Rectal smooth muscle tissue (tissue), 1 donor: Measurements from ENCODE around the gene ACOT4.
"Not testable (repeated sequence)": the region's sequence is repeated elsewhere in the genome, so short reads cannot be mapped to it uniquely, and the experiment has no call there.

Source experiments
- H3K27ac ChIP-seq: one replicate; pipeline ENCODE4 v1.7.0; 2013; ENCODE audit warnings: low read depth, low read length, inconsistent platforms
- H3K27me3 ChIP-seq: one replicate; pipeline ENCODE4 v1.7.0; 2013; ENCODE audit warnings: low read length; ENCODE audit not compliant: control insufficient read depth, insufficient read depth
- H3K36me3 ChIP-seq: one replicate; pipeline ENCODE4 v1.7.0; 2013; ENCODE audit warnings: low read length; ENCODE audit not compliant: control insufficient read depth, insufficient read depth
- H3K4me1 ChIP-seq: one replicate; pipeline ENCODE4 v1.7.0; 2013; ENCODE audit warnings: low read length; ENCODE audit not compliant: control insufficient read depth, insufficient read depth
- H3K4me3 ChIP-seq: one replicate; pipeline ENCODE4 v1.7.0; 2013; ENCODE audit warnings: low read length
- H3K9ac ChIP-seq: one replicate; pipeline ENCODE4 v1.7.0; 2013; ENCODE audit warnings: low read length

The ACOT4 gene

GRCh38 chr14:73623504-73624054 is 31.9 kb downstream of the ACOT4 start:
- H3K27me3 ChIP-seq = no peaks in the 10 kb centered on the region
- H3K27ac ChIP-seq = no peak overlapping the region
- H3K4me1 ChIP-seq = no peaks in the 10 kb centered on the region
- no peak overlapping the region for H3K9ac ChIP-seq
- no peak overlapping the region for H3K4me3 ChIP-seq
- H3K36me3 ChIP-seq = no peaks in the 10 kb centered on the region

- no peak overlapping the region for H3K4me3 ChIP-seq
- H3K9ac ChIP-seq = no peak overlapping the region
- H3K27me3 ChIP-seq = no peaks in the 10 kb centered on the region
- no peaks in the 10 kb centered on the region for H3K4me1 ChIP-seq
- H3K36me3 ChIP-seq = no peaks in the 10 kb centered on the region
- no peak overlapping the region for H3K27ac ChIP-seq
Observed at GRCh38 chr14:73625706-73626105, 34.0 kb downstream of the ACOT4 start.

GRCh38 chr14:73627151-73627558 is 35.5 kb downstream of the ACOT4 start:
- Histone ChIP-seq H3K4me1 (no peaks in the 10 kb centered on the region), H3K36me3 (no peaks in the 10 kb centered on the region), H3K4me3 (no peak overlapping the region), H3K9ac (no peak overlapping the region), H3K27me3 (no peaks in the 10 kb centered on the region), H3K27ac (no peak overlapping the region)

- H3K4me1 ChIP-seq = no peaks in the 10 kb centered on the region
Observed at GRCh38 chr14:73630009-73630780, 38.5 kb downstream of the ACOT4 start.

DNA sequence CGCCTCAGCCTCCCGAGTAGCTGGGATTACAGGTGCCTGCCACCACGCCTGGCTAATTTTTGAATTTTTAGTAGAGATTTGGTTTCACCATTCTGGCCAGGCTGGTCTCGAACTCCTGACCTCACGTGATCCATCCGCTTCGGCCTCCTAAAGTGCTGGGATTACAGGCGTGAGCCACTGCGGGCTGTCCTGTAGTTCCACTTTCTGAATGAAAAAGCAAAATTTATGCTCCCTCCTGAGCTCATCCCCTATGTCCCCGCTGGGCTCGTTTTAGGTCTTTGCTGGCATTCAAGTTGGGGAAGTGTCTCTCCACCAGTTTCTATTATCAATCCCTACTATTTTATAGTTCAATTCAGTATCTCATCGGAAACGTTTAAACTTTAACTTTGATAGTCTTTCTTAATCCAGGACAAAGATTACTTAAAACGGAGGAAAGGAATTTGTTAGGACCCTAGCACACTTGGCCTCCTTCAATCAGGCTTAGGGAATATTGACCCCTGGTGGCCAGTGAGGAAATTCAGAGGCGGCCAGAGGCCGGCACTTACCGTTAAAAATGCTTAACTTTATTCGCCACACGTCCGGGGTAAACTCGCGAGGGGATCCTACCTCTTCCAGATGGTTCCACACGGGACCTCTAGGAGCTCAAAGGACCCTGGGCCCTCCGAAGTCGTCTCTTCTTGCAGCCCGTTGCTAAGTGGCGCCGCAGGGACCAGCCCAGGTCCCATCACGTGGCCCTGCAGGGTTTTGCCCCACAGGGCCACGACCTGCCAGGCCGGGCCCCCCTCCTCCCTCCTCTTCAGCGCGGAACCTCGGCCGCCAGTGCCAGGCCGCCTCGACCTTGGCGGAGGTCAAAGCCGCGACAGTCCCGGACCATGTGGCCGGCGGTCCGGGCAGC is 41.7 kb downstream of the ACOT4 start:
- no peaks in the 10 kb centered on the region for H3K27me3 ChIP-seq
- no peaks in the 10 kb centered on the region for H3K36me3 ChIP-seq
- no peaks in the 10 kb centered on the region for H3K4me1 ChIP-seq
- no peak overlapping the region for H3K9ac ChIP-seq
- H3K4me3 ChIP-seq = peak overlapping the region; percentile 82
- H3K27ac ChIP-seq = no peak overlapping the region

More at GRCh38 chr14:73630009-73630780, 38.5 kb downstream of the ACOT4 start:
- Histone ChIP-seq H3K27ac (no peak overlapping the region), H3K4me3 (no peak overlapping the region), H3K9ac (no peak overlapping the region), H3K27me3 (no peaks in the 10 kb centered on the region), H3K36me3 (no peaks in the 10 kb centered on the region)

DNA sequence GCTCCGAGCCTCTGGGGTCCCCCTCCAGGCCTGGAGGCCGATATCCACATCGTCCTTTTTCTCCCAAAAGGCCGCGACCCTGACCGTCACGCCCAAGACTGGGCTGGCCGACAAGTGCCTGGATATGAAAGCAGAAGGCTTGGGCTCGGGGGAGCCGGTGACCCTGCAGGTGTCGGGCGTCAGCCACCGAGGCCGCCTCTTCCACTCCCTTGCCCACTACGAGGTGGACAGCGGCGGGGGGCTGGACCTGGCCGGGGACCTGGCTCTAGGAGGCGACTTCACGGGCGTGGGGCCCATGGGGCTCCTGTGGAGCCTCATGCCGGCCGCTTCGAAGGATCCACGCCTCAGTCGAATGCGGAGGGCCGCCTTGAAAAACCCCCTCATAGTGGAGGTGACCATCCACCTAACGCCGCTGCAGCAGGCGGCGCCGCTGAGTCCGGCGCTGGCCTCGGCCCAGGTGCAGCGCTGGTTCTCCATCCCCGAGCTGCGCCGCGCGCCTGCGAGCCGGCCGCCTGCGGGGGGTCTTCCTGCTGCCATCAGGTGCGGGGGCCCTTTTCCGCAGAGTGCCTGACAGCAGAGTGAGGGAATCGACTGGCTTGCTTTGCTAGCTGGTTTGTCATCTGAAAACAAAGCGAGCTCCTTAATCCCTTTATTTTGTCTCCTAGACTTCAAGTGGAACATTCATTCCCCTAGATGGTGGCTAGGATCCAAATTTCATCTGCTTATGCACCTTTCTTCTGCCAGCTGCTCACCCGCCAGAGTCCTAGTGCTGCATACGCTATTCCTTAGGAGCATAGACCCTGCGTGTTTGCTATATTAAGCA is 42.5 kb downstream of the ACOT4 start:
- Histone ChIP-seq H3K36me3 (no peaks in the 10 kb centered on the region), H3K4me3 (peak overlapping the region; percentile 82), H3K27me3 (no peaks in the 10 kb centered on the region), H3K9ac (no peak overlapping the region), H3K27ac (no peak overlapping the region), H3K4me1 (no peaks in the 10 kb centered on the region)

GRCh38 chr14:73636355-73636754 is 44.7 kb downstream of the ACOT4 start:
- not testable (repeated sequence) for H3K27me3 ChIP-seq, H3K27ac ChIP-seq, H3K4me3 ChIP-seq, H3K9ac ChIP-seq, H3K36me3 ChIP-seq, H3K4me1 ChIP-seq

DNA sequence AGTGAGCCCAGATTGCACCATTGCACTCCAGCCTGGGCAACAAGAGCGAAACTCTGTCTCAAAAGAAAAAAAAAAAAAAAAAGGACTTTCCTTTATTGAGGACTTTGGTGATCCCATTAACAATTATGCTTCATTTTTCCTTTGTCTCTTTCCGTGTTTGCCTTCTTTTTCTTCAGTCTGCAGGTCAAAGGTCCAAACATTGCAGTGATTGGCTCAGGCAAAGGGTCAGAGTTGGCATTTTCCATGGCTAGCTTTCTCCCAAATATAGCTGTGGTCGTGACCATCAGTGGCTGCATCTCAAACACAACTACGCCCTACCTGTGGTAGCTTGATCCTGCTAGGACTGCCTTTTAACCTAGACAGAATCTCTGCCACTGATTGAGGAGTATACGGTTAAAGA is 46.2 kb downstream of the ACOT4 start:
- no peaks in the 10 kb centered on the region for H3K27me3 ChIP-seq
- no peaks in the 10 kb centered on the region for H3K36me3 ChIP-seq
- H3K4me3 ChIP-seq = no peak overlapping the region
- no peak overlapping the region for H3K9ac ChIP-seq
- H3K4me1 ChIP-seq = no peaks in the 10 kb centered on the region
- no peak overlapping the region for H3K27ac ChIP-seq

GRCh38 chr14:73640796-73641365 is 49.2 kb downstream of the ACOT4 start:
- Histone ChIP-seq H3K27ac (no peak overlapping the region), H3K27me3 (no peaks in the 10 kb centered on the region), H3K9ac (no peak overlapping the region), H3K4me1 (no peaks in the 10 kb centered on the region), H3K36me3 (no peaks in the 10 kb centered on the region), H3K4me3 (no peak overlapping the region)

DNA sequence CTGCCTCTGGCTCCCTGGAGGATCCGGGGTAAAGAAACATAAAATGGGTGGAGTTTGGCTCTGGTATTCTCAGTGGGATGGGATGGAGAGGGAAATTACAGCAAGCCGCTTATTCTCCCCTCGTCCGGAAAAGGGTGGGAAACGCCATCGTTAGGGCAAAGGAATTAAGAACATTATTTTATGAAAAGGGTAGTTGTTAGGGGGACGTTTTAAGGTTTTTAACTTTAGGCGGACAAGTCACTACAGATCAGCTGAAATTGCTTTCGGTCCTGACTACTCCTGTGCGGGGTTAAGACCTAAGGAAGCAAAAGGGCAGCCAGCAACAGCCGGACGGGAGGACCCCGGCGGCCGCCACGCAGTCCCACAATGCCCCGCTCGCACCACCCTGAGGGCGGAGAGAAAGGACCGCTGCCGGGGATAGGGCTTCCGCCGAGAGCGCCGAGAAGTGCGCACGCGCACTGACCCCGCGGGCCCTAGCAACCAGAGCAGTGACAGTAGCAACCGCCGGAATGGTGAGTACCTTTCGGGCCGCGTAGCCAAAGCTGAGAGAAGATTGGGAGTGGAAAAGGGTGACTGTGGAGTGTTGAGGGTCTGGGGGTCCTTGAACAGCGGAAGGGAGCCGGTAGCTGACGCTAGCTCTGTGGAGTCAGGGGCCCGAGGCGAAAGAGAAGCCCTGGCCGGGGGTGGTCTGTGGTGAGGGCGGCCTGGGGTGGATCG is 53.0 kb downstream of the ACOT4 start, which contains the start of gene DNAL1:
DNAL1 (plus strand) TSS at position 456 of the 717 bp plus-strand sequence; CDS start at position 510, 54 bp downstream.
- Histone ChIP-seq H3K27ac (peak within 1 kb of the TSS; percentile 87), H3K36me3 (no peaks in the 10 kb centered on the region), H3K9ac (peak within 1 kb of the TSS; percentile 43), H3K4me3 (peak within 1 kb of the TSS; percentile 80), H3K4me1 (no peaks in the 10 kb centered on the region), H3K27me3 (no peaks in the 10 kb centered on the region)

DNA sequence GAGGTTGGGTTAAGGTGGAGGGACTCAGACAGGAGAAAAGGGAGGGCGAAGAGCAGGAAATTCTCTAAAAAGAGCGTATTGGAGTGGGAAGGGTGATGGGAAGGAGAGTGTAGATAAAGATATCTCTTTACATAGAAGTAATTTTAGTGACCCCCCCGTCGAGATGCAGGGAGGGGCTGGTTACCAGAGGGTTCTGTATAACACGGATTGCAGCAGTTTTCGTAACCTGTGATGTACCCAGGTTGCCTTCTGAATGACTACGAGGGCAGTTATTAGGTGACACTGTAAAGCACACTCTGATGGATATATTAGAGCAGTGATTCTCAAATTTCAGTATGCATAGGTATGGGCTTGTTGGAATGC is 53.6 kb downstream of the ACOT4 start:
- H3K27ac ChIP-seq = peak overlapping the region; percentile 87

More for the DNA sequence above, 53.6 kb downstream of the ACOT4 start:
- H3K36me3 ChIP-seq = no peaks in the 10 kb centered on the region
- no peaks in the 10 kb centered on the region for H3K4me1 ChIP-seq
- peak overlapping the region; percentile 13 for H3K9ac ChIP-seq
- H3K27me3 ChIP-seq = no peaks in the 10 kb centered on the region
- H3K4me3 ChIP-seq = peak overlapping the region; percentile 80
